GM12891 (cell line): ENCODE results near the gene MYL11.

Experiments
- DNase-seq: peaks from one replicate; pipeline ENCODE4 v3.0.0; 2011; ENCODE audit warnings: low spot score; ENCODE audit not compliant: insufficient read length
- FAIRE-seq: peaks from 2 replicates; lab custom pipeline; 2011; peaks lifted over from hg19 to GRCh38; lab: Jason Lieb, UNC
- PAX5 ChIP-seq: IDR thresholded peaks from 2 replicates; pipeline ENCODE4 v1.6.1; 2011; ENCODE audit warnings: low read length, moderate library complexity, mild to moderate bottlenecking; ENCODE audit not compliant: insufficient read depth, severe bottlenecking
- POLR2A ChIP-seq: IDR thresholded peaks from 2 replicates; pipeline ENCODE4 v1.6.1; 2011; ENCODE audit warnings: low read depth, low read length, control low read depth
- POLR2AphosphoS5 ChIP-seq: IDR thresholded peaks from 2 replicates; pipeline ENCODE4 v1.6.1; 2011; ENCODE audit warnings: low read depth, low read length, control low read depth
- POU2F2 ChIP-seq: IDR thresholded peaks from 2 replicates; pipeline ENCODE4 v1.6.1; 2011; ENCODE audit warnings: low read depth, mild to moderate bottlenecking, control low read depth, low read length, moderate library complexity
- SPI1 ChIP-seq: IDR thresholded peaks from 2 replicates; pipeline ENCODE4 v1.6.1; 2011; ENCODE audit warnings: low read depth, low read length, control low read depth
- TAF1 ChIP-seq: IDR thresholded peaks from 2 replicates; pipeline ENCODE4 v1.6.1; 2011; ENCODE audit warnings: low read depth, low read length, control low read depth

Gene MYL11

DNA sequence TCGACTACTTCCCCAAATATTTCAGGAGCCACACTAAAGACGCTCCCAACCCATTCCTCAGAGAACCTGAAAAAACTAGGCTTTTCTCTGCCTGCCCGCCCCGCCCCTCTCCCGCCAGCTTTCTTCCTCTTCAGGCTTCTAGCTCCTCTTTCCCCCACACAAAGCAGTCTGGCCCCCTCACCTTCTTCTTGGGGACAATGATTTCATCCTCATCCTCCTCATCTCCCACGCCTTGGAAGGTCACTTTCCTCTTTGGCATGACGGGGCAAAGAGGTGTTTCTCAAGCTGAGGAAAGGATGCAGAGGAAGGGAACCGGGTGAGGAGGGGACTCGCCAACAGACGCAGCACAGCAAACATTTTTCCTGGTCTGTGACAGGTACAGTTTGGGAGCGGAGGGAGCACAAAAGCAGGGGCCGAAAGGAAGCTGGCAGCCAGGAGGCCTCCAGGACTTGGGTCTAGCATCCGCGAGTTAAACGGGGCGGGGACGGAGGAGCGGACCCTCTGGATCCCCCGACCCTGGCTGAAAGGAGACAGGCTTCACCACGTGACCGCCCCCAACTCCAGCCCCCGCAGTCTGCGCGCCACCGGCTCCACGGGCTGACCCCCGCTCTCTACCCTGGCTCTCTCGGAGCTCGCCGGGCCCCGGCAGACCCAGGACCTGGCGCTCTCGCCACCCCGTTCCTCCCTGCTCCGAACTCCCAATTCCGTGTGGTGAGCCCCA is 20.0 kb upstream of the MYL11 start:
- peak; percentile 51 for FAIRE-seq
- no peak for DNase-seq

GRCh38 chr16:30355144-30355953 is 19.3 kb upstream of the MYL11 start, which contains the start of gene CD2BP2:
TSS of gene CD2BP2 (minus strand) at chr16:30355308. CDS start at chr16:30354681, 627 bp downstream.
- TF ChIP-seq POLR2A (no peak), TAF1 (peak; percentile 92), POLR2AphosphoS5 (peak; percentile 47; the same call in 1 of the 2 replicates), POU2F2 (peak; percentile 16; the same call in 1 of the 2 replicates), SPI1 (peak; percentile 33), PAX5 (no peak)
- peak; percentile 96 for FAIRE-seq
- DNase-seq, result peak; percentile 90

More for the DNA sequence above, 20.0 kb upstream of the MYL11 start:
- TF ChIP-seq TAF1 (no peak), POLR2AphosphoS5 (no peak), POU2F2 (0 out of 2 replicates have a peak, but pooled peaks have one; percentile 14)

- DNase-seq (no peak), FAIRE-seq (peak; percentile 31)
- TF ChIP-seq POLR2A, result no peak
- no peak for TF ChIP-seq TAF1
- no peak for TF ChIP-seq POU2F2
- no peak for TF ChIP-seq POLR2AphosphoS5
- no peak for TF ChIP-seq SPI1
- no peak for TF ChIP-seq PAX5
Observed at GRCh38 chr16:30355954-30356308, 18.7 kb upstream of the MYL11 start.

DNA sequence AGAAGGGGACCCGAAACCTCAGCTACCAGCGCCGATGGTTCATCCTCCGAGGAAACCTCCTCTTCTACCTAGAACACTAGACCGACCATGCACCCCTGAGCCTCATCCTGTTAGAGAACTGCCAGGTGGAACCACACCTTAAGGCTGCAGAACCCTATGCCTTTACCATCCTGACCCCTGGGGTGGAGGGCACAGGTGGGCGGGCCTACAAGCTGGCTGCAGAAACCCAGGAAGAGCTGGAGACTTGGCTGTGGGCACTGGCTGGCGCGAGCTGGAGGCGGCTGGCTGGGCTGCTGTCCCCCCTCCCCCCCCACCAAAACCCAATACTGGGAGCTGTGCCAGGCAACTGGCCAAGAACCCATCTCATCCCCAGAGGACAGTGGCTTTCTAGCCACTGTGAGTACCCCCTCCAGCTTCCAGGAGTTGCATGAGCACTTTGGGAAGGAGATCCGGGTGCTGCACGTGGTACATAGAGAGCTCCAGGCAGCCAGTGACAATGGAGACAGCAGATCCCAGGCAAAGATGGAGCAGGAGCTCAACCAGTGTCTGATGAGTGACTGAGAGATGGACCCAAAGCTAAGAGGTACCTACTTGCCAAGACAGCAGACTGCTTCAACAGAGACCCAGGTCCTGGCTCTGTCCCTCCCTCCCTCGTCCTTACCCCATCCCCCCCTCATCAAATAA is 18.1 kb upstream of the MYL11 start:
- no peak for FAIRE-seq
- DNase-seq, result no peak
- TF ChIP-seq POLR2AphosphoS5 (no peak), SPI1 (no peak), POU2F2 (no peak), POLR2A (no peak), TAF1 (no peak), PAX5 (no peak)

- DNase-seq (no peak), FAIRE-seq (no peak)
- TF ChIP-seq POLR2A (no peak), POU2F2 (no peak), SPI1 (no peak), PAX5 (no peak), TAF1 (no peak)
Observed at GRCh38 chr16:30357085-30357714, 17.4 kb upstream of the MYL11 start.

DNA sequence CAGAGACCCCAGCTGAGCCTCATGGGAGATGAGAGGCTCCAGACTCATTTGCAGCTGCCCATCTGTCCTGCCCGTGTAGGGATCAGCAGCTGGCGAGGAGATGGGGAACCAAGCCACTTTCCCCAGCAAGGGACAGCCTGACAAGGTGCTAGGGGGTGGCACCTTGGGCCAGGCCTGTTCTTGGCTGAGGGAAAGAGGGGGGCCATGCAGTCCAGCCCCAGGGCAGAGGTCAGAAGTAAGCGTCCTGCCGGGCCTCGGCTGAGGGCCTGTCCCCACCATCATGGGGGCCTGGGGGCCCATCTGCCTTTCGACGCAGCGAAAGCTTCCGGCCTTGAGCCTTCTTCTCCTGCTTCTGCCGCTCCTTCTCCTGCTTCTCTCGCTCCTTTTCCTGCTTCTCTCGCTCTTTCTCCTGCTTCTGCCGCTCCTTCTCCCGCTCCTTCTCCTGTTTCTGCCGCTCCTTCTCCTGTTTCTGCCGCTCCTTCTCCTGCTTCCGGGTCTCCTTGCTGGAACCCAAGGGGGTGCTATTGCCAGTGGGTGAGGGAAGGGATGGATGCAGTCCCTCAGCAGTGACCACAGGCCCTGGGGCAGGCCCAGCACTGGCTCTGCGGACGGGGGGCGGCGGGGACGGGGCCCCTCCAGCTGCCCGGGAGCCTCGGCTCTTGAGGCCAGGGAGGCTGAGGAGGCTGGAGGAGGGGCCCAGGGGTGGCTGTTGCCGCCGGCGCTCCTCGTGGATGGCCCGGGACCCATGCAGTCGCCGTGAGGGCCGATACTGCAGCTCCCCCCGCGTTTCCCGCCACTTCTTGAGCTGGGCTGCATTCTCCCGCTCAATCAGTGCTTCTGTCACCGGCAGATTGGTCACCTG is 16.7 kb upstream of the MYL11 start:
- TF ChIP-seq TAF1, result no peak
- no peak for TF ChIP-seq POU2F2
- TF ChIP-seq POLR2AphosphoS5, result no peak
- TF ChIP-seq SPI1, result no peak
- no peak for TF ChIP-seq PAX5
- TF ChIP-seq POLR2A, result no peak
- FAIRE-seq, result no peak
- DNase-seq, result no peak

DNA sequence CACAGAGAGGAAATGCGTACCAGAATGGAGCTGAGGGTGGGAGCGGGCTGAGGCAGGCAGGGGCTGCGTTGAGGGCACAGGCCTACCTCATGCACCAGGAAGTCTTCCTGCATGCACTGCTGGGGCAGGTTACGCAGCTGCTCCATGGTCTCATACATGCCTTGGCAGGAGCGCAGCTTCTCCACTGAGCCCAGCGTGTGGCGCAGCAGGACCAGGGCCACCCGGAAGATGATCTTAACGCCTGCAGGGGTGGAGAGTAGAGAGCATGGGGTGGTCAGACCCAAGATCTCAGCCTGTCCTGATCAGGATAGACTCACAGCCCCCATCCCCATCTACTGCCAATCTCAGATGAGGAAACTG is 16.0 kb upstream of the MYL11 start:
- FAIRE-seq (no peak), DNase-seq (no peak)
- TF ChIP-seq PAX5 (no peak), TAF1 (no peak), POU2F2 (no peak), POLR2A (no peak), SPI1 (no peak), POLR2AphosphoS5 (no peak)

GRCh38 chr16:30358990-30359870 is 15.4 kb upstream of the MYL11 start:
- DNase-seq, result no peak
- no peak for FAIRE-seq
- TF ChIP-seq POU2F2 (no peak), PAX5 (no peak), SPI1 (no peak)
